Measurements from ENCODE around the gene UBL4B.

GRCh38 chr1:110106013-110106941 lies 6.0 kb upstream of the UBL4B start:
- TF ChIP-seq POLR2A (IDR thresholded peaks at IDR 0.05) (no peak), CTCF (IDR thresholded peaks at IDR 0.05) (peak; percentile 87 to 97 (median 91))

Measured in heart left ventricle (tissue), 13 donors.